Activated CD4-positive, alpha-beta T cell treated with anti-CD3 and anti-CD28 coated beads, Interleukin-2, amount 50 U/mL, for 16 hours (primary cell): Measurements from ENCODE around the gene C14orf180.

Source experiments
- DNase-seq: peaks from one replicate; pipeline ENCODE4 v3.0.0-alpha.2; 2020

C14orf180 gene

GRCh38 chr14:104595911-104596450, 16.4 kb downstream of the C14orf180 start:
- no peak for DNase-seq

DNA sequence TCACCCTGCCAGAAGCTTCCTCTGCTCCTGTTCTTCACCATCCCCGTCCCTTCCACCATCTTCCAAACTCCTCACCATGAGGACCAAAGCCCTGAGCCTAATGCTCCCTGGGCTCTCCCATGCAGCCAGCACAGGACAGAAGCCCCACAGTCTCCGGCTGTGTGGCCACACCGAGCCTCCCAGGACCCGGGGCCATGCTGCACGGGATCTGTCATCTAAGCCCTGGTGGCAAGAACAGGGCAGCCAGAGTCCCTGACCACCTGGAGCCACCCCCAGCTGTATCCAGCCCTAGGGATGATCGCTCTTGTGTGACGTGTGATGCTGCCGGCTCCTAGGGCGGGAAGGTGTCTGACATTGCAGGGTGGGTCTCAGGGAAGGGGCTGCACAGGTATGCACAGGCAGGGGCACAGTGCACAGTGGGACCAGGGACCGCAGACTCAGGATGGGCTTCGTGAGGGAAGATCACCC, 16.9 kb downstream of the C14orf180 start:
- DNase-seq: no peak

DNA sequence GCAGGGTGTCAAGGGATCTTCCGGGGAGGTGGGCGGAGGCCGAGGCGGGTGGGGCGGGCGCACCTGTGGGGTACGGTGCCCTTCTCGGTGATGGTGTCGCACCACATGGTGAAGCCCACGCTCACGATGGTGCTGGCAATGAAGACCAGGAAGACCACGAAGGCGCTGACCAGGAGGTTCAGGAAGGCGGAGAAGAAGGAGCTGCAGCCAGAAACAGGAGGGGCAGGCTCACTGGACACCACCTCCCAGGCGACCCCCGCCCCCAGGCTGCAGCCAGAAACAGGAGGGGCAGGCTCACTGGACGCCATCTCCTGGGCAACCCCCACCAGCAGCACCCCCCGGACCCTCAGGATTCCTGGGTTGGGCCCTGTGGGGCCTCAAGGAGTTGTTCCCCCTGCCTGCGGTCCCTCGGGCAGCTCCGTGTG, 17.4 kb downstream of the C14orf180 start:
- no peak for DNase-seq

- DNase-seq: no peak
Observed at GRCh38 chr14:104597576-104597975, 18.0 kb downstream of the C14orf180 start.

DNA sequence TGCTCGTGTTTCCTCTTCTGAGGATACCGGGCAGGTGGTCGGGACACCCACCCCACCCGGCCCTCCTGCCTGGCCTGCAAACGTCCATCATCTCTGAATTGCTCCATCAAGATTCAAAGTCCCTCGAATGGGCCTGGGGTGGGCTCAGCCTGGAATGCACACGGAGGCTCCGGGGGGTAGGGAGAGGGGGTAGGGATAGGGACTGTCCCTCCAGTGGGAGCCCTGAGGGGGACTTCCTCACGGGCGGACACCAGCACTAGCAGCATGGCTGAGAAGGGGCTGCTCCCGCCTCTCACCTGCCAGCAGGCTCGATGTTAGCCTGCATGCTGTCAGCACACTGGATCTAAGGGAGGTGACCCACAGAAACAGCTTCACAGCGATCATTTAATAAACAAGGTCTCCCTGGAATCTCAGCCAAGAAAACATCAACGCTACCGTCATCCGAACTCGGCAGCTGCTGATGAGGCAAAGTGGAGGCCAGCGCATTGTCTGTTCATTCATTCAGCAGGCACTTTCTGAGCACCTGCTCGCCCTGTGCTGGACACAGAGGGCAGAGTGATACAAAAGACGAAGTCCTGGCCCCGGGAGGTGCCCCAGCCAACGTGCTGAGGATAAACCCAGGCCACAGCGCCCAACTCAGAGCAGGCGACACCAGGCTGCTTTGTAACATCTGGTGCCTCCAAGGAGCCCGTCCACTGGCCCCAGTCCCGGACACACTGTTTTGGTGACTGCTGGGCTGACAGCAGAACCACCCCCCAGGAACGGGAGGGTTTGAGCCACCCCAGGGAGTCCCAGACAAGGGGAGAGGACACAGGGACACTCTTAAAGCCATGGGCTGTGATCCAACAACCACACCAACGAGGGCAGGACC, 18.7 kb downstream of the C14orf180 start:
- no peak for DNase-seq

GRCh38 chr14:104598910-104599273, 19.3 kb downstream of the C14orf180 start:
- DNase-seq: no peak

DNA sequence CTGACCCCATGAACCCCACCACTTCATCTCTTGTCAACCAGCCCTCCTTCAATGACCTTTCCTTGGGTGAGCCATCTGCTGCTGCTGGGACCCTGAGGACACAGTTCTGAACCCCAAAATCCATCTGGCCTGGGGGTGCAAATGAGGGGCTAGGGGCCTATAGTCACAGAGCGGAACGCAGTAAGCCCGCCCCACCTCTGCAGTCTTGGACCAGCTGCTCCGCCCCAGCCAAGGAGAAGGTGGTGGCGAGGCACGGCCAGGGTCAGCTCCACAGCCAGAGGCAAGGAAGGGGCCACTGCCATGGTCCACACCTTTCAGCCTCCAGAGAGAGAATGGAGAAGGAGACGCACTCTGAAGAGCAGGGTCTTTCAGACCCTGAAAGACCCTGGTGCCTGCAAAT, 19.9 kb downstream of the C14orf180 start:
- no peak for DNase-seq

- no peak for DNase-seq
Observed at GRCh38 chr14:104600141-104600643, 20.6 kb downstream of the C14orf180 start.

GRCh38 chr14:104600805-104601204, 21.2 kb downstream of the C14orf180 start:
- DNase-seq: no peak

DNA sequence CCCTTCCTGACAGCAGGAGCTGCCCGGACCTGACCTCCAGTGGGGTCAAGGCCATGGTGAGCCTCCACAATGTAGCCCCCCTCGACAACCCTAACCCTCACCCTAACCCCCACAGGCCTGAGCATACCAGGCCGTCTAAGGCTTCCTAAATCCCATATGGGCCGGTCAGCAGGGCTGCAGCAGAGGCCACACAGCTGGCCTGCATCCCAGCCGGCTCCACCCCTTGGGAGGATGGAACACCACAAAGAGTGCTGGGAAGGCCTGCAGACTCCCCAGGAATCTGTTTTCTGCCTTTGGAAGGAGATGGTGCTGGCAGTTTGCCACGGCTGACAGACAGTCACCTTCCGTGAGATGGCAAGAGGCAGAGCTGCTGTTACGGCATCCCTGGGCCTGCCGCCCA, 22.2 kb downstream of the C14orf180 start:
- DNase-seq: no peak

DNA sequence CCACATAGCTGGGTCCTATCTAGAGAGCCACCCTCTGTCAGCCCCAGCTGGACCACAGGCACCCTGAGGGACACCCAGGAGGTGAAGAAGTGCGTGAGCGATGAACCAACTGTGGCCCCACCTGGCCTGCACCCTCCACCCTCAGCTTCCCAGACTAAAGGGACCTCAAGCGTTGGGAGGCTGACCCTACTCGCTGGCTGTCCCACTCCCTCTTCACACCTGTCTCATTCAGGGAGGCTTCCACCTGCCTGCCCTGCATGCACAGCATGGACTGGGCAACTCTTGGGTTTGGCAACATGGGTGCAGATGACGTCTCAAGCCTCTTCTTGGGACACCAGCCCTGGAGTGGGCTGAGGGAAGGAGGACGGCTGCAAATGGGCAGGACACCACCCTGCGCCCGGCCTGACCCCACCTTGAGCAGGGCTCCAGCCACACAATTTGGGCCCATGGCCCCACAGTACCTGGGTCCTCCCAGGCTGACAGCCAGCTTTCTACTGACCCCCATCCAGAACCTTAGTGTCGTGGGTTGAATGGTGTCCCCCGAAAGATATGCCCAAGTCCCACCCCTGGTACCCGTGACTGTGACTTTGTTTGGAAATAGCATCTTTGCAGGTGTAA, 22.9 kb downstream of the C14orf180 start:
- no peak for DNase-seq

GRCh38 chr14:104602933-104603325, 23.4 kb downstream of the C14orf180 start:
- no peak for DNase-seq

GRCh38 chr14:104603711-104604401, 24.3 kb downstream of the C14orf180 start:
- DNase-seq: no peak

DNA sequence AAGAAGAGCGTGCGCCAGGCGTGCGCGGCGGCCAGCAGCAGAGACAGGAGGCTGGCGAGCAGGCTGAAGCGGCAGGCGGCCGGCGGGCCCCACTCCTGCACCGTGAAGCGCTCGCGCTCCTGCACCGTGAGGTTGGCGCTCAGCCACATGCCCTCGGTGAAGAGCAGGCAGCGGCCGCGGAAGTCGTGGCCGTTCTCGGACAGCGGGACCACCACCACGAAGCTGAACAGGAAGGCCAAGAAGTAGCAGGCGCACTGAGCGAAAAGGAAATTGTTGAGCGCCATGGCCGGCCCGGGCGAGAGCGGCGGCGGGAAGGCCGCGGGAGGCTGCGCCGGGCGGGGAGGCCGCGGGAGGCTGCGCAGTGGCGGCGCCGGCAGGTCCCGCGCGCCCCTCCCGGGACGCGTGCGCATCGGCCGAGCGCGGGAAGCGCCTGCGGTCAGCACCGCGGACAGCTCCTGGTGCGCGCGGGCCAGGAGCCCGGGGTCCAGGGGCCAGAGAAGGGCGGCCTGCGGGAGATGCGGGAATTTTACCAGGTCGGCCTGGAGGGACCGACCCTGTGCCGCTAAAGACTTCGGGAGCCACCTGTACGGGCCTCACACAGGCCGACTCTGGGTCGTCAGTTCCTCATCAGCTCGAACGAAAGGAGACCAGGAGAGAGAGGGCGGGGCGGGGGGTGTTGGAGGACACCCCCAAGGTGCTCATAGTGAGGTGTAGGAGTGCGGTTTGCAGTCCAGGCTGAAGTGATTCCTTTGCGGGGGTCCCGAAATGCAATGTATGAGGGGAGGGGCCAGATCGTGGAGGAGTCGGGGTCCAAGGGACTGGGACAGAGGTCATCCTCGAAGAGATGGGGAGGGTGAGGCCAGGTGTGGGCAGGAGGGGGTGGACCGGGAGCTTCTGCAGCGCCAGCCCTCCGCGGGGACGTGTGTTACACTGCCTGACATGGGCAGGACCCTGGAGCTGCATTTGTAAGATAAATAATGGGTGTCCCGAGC, 25.2 kb downstream of the C14orf180 start, which contains the start of gene TMEM179:
Gene TMEM179 (minus strand): TSS at position 315 of the 992 bp plus-strand sequence. CDS start 31 bp downstream, at position 284.
- DNase-seq: no peak

DNA sequence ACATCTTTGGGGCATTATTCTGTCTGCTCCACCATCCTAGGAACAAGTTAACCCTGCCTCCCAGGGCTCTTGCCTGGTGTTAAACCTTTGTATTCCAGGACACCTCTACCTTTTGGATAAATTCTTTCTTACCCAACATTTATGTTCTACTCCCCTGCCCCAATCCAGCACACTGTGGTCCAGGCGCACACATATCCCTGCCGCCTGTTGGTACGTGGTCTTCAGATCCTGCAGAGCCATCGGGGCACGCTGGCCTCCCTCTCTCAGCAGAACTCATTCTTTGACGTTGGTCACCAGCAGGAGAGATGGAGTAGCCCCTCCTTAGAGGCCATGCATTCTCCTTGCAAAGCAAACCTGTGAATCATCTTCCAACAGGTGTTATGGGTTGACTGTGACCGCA, 30.1 kb downstream of the C14orf180 start:
- DNase-seq: no peak

DNA sequence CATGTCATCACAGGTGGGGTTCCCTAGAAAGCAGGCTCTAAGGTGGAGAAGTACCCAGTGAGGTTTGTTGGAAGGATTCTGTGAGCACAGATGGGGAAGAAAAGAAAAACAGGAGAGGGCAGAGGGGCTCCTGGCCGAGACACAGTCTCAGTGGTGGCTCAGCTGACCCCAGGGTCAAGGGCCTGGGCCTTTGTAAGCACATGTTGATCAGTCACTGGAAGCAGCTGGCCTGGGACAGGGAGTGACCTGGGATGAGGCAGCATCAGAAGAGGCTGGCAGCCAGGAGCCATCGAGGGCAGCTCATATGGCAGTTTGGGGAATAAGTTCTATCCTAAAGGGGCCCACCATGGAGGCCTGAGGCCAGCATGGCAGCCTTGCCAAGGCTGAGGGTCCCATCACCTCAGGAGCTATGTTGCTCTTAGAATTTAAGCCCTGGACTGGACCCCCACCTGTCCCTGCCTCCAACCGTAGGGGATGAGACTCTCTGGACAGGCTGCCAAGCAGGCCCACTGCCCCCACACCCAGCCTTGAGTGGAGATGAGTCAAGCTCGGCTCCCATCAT, 31.3 kb downstream of the C14orf180 start:
- no peak for DNase-seq

GRCh38 chr14:104611881-104612280, 32.3 kb downstream of the C14orf180 start:
- DNase-seq: no peak

DNA sequence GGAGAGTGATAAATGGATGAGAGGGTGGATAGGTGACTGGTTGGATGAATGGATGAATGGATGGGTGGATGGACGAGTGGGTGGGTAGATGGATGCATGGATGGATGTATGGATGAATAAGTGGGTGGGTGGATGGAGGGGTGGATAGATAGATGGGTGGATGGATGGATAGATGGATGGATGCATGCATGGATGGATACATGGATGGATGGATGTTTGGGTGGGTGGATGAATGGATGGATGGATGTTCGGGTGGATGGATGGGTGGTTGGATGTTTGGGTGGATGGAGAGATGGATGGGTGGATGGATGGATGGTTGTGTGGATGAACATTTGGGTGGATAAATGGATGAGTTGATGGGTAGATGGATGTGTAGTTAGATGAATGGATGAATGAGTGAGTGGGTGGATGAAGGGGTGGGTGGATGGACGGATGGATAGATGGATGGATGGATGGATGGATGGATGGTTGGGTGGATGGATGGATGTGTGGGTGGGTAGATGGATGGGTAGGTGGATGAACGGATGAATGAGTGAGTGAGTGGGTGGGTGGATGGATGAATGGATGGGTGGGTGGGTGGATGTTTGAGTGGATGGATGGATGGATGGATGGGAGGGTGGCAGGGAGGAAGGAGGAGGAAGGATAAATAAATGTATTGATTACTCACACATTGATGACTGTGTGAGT, 34.7 kb downstream of the C14orf180 start:
- no peak for DNase-seq

DNA sequence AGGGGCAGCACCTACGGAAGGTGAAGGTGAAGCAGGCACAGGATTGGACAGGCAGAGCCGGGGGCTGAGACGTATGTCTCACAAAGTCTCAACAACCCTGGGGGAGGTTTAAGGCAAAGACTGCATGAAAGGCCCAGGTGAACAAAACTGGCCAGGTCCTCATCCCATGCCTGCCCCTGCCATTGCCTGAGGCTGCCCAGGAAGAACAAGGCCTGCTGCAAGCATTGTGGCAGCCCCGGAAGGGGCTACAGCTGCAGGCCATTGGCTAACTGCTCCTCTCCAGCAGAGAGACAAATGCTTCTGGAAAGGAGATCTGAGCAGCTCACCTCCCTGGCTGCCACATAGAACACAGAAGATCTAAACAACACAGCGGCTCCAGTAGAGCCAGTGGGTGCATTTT, 45.4 kb downstream of the C14orf180 start:
- DNase-seq: no peak

- no peak for DNase-seq
Observed at GRCh38 chr14:104632781-104633180, 53.2 kb downstream of the C14orf180 start.
